Activated gamma-delta T cell treated with Interleukin-2 at 50 U/mL for 16 hours (primary cell): Measurements from ENCODE around the gene THADA.

Experiments
- DNase-seq: peaks from one replicate; pipeline ENCODE4 v3.0.0-alpha.2; 2020

THADA gene

DNA sequence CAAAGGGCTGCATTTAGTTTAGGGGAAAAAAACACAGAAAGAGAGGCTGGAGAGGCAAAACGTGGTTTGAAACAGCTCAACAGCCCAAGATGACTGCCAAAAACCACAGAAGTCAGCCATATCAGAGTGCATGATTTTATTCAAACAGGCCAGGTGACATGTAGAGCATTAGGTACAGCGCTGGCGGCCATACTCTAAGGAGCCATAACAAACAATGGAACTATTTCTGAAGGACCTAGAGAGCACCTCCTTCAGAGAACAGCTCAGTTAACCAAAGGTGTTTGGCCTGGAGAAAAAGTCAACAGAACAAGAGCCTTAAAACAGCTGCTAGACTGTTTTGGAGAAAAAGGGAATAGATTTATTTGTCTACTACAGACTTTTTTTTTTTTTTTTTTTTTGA is 2.6 kb downstream of the THADA start:
- DNase-seq = no peak

DNA sequence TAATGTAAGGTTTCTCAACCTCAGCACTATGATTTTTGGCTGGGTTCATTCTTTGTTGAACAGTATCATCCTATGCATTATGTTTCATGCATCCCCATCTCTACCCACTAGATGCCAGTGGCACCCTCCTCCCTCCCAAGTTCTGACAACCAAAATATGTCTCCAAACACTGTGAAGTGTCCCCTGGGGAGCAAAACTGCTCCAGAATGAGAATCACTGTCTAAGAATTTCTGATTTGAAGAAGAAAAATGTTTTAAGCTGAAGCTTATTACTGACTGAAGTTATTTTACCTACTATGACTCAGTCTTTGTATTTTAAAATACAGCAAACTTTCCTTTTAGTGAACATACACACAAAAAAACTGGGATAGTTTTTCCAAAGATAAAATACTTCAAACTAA is 3.4 kb downstream of the THADA start:
- no peak for DNase-seq

GRCh38 chr2:43585708-43586107 is 10.1 kb downstream of the THADA start:
- DNase-seq = no peak

GRCh38 chr2:43579275-43579981 is 16.4 kb downstream of the THADA start:
- DNase-seq = no peak

- peak; percentile 8 for DNase-seq
Observed at GRCh38 chr2:43576981-43577892, 18.6 kb downstream of the THADA start.

- no peak for DNase-seq
Observed at GRCh38 chr2:43572244-43572643, 23.6 kb downstream of the THADA start.

DNA sequence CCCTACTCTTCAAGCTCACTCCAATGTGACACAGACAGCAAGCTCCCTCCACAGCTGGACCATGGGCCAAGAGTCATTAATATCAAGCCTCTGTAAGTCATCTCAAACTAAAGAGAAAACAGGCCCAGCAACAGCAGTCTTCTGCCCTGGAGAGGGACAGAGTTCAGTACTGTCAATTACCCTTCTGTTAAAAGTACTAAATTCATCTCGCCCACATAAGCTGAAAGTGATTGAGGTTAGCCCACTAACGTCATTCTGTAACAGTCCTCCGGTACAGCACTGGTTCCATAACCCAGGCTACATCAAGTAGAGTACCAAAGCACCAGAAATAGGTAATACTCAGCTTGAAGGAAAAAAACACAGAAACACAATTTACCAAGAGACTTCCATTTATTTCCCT is 25.9 kb downstream of the THADA start:
- no peak for DNase-seq

DNA sequence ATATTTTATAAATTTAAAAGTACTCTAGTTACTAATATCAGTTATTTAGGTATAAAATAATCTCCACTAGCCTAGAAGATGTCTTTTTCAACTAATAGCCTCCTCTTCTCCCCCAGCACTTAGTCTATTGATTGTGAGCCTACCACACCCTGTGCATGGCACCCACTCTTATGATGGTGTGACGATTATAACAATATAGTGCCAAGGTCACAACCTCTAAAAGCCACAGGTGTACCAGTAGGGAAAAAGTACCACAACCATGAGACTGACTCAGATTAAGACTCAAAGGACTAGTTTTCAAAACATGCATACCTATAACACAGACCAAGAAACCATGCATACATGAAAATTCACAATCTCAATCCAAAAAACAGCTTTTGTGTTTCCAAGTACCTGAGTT is 27.6 kb downstream of the THADA start:
- DNase-seq = no peak

DNA sequence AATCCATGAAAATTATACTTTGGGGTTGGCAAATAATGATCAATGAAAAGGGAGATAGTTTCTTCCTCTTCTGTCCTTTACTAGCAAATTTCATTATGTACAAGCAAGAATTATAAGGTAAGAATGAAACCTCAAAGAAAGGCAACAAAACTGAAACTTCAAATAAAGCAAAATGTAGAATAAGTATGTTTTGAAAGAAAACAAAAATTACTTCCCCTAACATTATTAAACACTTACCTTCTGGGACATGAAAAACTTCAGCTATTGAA is 29.4 kb downstream of the THADA start:
- no peak for DNase-seq

DNA sequence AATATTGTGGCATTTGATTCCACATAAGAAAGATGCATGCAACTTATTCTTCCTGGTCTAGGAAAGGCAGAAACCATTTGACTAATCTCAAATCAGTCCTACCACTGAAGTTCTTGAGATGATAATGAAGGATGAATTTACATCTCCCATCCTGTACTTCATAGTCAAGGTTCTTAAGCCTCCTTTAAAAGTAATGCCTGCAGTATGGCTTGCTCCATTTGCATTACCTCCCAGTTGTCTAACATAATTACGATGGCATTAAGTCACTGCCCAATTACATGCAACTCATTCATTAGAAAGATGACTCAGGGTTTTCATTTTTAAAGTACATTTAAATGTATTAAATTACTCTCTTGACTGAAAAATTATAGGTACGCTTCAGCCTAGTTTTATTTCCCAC is 32.2 kb downstream of the THADA start:
- no peak for DNase-seq

DNA sequence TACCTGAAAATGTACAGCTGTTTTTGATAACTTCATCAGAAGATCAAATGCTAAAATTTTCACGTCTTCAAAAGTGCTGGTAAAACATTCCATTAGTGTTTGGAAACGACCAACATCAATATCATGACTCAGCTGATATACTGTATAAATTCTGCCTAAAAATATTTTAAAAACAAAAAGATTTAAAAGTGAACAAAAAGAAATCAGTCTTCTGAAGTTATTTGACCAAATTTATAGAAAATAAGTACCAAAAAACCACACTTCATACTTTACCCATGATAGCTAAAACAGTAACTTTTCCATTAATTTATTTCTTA is 35.6 kb downstream of the THADA start:
- no peak for DNase-seq

DNA sequence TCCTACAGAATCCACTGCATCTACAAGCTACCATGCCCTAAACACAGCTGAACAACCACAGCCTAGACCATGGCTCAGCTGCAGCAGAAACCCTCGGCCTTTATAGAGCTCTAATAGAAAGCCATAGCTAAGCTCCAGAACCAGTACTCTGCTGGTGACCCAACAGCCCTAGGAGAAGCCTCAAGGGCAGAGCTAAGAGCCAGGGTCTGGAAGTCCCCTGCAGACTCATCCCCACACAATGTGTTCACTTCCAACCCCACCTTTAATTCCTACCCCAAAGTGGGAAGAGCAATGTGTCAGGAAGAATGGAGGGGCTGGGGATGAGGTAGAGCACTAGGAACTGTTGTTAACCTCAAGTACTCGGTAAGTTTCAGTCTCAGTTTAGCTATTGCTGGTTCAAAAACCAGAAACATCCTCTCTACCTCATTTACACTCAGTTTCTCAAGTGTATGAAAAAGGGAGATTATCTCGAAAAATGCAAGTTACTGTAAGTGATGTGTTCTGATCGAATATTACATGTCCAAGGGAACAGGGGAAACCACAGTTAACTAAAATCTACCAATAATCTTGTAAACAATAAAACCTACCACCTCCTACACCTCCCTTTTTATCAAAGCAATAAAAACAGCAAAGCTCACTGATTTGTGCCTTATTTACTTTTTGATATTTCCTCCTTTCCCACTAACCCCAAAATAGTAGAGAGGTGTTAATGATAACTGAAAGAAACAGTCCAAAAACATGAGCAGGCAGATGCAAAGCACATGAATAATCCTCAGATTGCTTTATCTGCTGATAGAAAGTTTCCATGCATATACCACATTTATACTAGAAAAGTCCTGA is 36.2 kb downstream of the THADA start:
- no peak for DNase-seq

DNA sequence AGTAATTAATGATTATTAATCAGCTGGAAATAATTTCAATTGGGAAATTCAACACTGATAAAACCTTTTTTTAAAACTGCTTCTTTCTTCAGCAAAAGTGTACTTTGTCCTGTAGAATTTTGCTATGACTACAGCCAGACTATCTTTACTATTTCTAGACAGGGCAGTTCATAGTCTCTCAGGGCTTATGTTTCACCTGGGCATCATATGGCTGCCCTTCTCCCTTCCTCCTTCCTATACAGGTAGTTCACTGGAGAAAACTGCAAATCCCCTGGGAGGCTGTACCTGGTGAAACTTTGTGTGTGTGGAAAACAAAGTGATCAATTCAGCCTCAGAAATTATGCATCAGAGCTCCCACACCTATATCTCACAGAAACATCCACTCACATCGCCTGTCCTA is 38.6 kb downstream of the THADA start:
- DNase-seq = no peak

GRCh38 chr2:43556256-43556655 is 39.6 kb downstream of the THADA start:
- DNase-seq = no peak

- no peak for DNase-seq
Observed at GRCh38 chr2:43553341-43553855, 42.4 kb downstream of the THADA start.

- no peak for DNase-seq
Observed at GRCh38 chr2:43551990-43552389, 43.8 kb downstream of the THADA start.

DNA sequence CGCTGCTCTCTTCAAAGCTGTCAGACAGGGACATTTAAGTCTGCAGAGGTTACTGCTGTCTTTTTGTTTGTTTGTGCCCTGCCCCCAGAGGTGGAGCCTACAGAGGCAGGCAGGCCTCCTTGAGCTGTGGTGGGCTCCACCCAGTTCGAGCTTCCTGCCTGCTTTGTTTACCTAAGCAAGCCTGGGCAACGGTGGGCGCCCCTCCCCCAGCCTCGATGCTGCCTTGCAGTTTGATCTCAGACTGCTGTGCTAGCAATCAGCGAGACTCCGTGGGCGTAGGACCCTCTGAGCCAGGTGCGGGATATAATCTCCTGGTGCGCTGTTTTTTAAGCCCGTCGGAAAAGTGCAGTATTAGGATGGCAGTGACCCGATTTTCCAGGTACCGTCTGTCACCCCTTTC is 47.5 kb downstream of the THADA start:
- peak; percentile 40 for DNase-seq

DNA sequence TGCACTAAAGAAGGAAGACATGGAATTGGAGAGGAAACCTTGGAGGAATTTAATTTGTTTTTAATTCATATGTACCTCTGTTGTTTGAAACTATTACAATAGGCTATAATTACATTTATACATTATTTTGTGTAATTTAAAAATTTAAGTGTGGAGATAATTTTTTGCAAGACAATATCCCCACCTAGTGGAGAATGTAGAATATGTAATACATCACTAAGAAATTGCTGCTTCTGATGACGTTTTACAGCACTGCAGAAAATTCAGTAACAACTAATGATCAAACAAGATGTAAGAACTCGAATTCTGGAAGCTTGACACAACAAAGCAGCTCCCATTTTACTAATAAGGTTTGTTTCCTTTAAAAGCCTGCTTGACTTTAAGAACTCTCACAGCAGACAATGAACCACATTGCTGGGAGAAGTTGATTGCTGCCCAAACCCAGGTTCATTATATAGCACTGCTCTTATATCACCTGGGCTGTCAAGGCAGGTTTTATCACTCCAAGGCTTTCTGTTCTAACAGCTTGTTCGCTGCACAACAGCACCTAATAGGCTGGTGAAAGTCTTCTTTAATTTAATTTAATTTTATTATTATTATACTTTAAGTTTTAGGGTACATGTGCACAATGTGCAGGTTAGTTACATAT is 53.4 kb downstream of the THADA start:
- DNase-seq = no peak

DNA sequence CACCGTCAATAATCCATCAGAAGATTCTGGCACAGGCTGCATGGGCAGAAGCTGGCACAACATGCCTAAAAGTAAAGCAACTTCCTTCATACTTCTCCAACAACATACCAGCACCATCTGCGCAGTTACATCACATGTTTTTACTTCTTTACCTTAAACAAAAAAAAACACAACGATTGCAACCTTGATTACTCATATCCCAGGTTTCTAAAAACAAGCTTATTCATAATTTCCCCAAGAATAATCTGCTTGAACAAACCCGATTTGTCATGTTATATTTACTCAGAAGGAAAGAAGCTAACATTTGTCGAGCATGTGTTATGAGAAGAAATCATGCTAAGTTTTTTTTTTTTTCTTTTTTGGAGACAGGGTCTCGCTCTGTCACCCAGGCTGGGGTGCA is 54.7 kb downstream of the THADA start:
- DNase-seq = no peak

DNA sequence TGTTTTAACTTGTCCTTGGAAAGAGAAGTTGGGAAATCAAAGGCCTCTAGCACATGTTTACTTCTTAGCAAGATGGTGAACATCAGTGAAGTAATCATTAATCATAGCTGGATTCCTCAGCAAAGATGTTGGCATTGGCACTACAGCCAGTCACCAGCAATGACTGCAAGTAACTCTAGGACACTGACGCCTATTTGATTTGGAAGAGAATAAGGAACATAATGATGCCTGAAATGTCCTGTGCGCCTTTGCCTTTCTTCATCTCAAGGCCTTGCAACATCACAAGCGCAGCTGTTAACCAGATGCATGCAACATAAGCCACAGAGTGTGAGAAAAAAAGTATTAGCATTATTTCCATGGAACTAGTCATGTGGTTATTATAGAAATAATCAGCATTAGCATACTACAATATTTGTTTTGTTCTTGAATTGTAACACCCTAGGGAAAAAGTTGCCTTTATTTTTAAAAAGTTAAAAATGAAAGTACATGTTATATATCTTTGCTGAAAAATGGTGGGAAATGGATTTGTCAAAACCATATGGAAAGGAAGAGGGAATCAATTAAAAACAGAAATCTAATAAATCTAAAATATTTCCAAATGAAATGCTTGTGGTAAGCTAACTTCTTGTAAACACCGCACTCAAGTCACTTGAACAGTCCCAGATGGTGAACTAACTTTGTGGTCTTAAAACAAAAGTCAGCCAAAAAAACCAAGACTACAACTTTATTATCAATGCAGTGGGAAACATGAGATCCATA is 55.6 kb downstream of the THADA start:
- DNase-seq = no peak

- DNase-seq = no peak
Observed at GRCh38 chr2:43539436-43539835, 56.4 kb downstream of the THADA start.

- no peak for DNase-seq
Observed at GRCh38 chr2:43538034-43538670, 57.7 kb downstream of the THADA start.
